ENCODE results near the gene PTX3.

PTX3 gene

DNA sequence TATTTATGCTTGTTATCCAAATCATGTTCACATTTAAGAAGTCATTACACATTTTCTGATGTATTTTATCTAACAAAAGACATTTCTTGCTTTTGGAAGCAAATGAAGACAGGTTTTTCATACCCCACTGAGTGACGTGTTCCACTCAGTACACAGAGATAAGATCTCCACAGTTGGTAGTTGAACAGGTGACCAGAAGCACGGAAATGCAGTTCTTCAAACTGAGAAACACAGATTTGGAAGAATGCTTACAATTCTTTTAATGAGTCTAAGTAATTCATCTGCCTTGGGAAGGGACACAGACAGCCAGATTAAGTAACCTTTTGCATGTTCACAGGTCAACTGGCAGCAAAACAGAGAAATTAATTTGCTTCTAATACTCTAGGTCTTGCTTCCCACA is 23.1 kb downstream of the PTX3 start:
- DNase-seq (ENCODE audit: extremely low read depth, low read depth): no peak
- TF ChIP-seq, protein P1, sequence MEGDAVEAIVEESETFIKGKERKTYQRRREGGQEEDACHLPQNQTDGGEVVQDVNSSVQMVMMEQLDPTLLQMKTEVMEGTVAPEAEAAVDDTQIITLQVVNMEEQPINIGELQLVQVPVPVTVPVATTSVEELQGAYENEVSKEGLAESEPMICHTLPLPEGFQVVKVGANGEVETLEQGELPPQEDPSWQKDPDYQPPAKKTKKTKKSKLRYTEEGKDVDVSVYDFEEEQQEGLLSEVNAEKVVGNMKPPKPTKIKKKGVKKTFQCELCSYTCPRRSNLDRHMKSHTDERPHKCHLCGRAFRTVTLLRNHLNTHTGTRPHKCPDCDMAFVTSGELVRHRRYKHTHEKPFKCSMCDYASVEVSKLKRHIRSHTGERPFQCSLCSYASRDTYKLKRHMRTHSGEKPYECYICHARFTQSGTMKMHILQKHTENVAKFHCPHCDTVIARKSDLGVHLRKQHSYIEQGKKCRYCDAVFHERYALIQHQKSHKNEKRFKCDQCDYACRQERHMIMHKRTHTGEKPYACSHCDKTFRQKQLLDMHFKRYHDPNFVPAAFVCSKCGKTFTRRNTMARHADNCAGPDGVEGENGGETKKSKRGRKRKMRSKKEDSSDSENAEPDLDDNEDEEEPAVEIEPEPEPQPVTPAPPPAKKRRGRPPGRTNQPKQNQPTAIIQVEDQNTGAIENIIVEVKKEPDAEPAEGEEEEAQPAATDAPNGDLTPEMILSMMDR (IDR thresholded peaks at IDR 0.05; ENCODE audit: low read depth, low read length): no peak

DNA sequence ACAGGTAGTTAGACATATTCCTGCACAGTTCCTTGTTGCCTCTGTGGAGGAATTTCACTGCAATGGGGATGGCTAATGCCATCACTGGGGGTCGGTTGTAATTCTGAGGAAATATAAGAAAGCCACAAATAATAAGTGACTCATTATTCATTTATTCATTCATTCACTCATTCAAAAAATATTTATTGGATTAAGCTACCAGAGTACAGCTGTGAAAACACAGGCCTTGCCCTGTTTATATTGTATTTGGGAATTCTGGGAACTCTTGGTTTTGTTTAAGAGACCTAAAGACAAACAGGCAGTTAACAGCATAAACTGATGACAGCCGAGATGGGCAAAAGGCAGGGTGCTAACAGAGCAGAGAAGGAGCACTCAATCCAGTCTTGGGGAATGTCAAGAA is 23.6 kb downstream of the PTX3 start:
- DNase-seq (ENCODE audit: extremely low read depth, low read depth): no peak
- TF ChIP-seq, protein P1 (IDR thresholded peaks at IDR 0.05; ENCODE audit: low read depth, low read length): no peak

DNA sequence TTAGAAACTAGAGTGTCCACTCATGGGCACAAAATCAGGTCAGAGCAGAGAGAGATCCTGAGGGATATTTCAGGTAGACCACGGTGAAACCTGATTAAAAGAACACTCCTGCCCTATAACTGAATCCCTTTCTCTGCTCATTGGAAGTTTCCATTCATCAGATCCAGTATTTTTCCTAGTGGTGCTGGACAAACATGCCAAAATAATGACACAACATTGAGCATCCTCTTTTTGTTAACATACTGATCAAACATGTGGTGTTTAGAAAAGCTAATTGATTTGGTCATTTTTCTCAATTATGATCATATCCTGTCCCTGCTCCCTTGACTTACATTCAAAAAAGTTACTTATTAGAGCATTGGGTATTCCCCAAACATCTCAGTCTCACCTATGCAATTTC is 27.2 kb downstream of the PTX3 start:
- no peak for DNase-seq (ENCODE audit: extremely low read depth, low read depth)

DNA sequence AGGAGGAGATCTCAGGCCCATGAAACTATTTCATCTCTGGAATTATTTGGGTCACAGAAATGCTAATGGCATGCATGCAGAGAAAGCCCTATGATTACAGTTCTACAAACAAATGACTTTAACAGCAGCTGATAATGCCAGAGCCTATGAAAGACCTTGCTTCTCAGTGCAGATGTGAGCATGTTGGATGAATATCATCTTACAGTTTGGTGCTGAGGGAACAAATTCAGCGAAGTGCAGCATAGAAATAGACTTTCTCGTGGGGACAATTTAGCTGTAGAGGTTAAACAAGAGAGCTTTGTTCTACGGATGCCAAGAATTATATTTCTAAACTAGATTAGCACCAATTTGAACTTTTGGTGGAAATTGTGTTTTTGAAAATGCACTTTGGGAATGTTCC is 27.7 kb downstream of the PTX3 start:
- TF ChIP-seq, protein P1 (IDR thresholded peaks at IDR 0.05; ENCODE audit: low read depth, low read length): no peak
- DNase-seq (ENCODE audit: extremely low read depth, low read depth): no peak

More for the DNA sequence above, 27.2 kb downstream of the PTX3 start:
- TF ChIP-seq, protein P1 (IDR thresholded peaks at IDR 0.05; ENCODE audit: low read depth, low read length): no peak

DNA sequence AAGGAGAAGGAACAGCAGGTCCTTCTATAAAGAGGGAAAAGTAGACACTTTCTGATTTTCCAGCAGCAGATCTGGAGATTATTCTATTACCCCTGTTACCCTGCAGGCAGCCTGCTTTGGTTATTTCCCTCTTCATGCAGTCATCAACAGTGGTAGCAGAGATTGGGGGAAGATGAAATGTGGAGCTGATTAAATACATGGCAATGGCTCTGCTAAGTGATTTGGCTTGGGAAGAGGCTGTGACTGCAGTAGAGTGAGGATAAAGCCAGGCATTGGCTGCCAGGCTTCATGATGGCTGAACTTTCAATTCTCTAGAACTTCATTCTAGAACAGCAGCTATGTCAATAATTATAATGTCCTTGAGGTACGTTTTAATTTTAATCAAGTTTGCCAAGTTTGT is 29.1 kb downstream of the PTX3 start:
- TF ChIP-seq, protein P1 (IDR thresholded peaks at IDR 0.05; ENCODE audit: low read depth, low read length): no peak
- no peak for DNase-seq (ENCODE audit: extremely low read depth, low read depth)

DNA sequence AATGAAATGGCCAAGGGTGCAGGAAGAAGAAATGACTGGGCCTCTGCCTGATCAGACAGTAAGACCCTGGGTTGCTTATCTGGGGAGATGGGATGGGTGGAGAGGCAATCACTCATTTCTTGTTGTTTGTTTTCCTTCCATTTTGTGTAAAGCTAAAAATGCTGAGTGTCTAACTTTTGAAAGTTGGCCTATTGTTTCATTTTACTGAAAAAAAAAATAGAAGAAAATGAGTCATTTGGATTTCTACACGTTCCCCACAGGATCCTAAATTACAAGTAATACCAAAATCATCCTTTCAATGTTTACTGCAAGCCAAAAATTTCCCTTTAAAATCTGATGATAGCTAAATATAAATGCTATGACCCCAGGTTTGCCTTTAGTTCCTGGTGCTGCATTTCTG is 30.6 kb downstream of the PTX3 start:
- TF ChIP-seq, protein P1 (IDR thresholded peaks at IDR 0.05; ENCODE audit: low read depth, low read length): no peak
- no peak for DNase-seq (ENCODE audit: extremely low read depth, low read depth)

DNA sequence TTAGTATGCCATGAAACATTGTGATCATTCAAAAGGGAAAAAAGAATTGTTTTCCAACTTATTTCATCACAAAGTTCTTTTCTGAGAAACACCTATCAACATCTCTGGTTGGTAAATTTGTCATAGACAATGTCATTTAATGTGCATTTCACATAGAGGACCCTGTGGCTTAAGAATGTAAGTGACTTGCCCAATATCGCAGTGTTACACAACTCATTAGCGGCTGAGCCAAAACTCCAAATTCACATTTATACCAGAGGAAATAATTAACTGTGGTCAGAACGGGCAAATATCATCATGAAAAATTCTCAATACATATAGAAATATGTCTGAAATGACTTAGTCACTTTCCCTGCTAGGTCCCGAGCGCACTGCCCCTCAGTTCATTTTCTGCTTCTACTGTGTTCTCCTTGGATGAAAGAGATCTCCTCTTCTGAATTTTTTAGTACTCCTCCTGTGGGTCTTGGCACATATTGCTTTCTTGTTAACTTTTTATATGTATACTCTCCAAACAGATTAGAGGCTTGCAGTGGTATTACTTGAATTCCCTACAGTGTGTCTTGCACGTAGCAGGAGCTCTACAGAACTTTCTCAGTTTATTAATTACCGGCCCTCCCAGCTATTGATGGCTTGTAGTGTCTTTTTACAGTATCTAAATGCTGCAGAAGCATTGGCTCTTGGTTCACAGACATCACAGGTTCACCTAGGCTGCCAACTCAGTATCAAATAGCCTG is 33.1 kb downstream of the PTX3 start:
- TF ChIP-seq, protein P1 (IDR thresholded peaks at IDR 0.05; ENCODE audit: low read depth, low read length): no peak
- DNase-seq (ENCODE audit: extremely low read depth, low read depth): no peak
